Measurements from ENCODE around the gene DRAM1.
A peak's percentile ranks its signal among the peaks of the same experiment; 100 is the strongest.

The DRAM1 gene

DNA sequence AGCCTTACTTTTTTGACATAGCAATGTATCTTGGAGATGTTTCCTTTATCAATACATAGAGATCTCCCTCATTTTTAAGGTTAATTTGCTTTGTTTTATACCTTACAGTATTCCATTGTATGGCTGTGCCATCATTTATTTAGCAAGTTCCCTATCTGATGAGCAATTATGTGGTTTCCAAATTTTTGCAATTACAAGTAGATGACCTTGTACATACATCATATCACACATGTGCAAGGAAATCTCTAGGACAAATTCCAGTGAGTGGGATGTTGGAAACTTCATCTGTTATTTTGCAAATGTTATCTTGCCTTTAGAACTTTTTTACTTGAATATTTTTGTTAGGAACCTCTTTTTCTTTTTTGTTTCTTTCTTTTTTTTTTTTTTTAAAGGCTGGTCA is 49.7 kb downstream of the DRAM1 start:
- Histone ChIP-seq H2AK5ac (ENCODE audit: low read length, severe bottlenecking) (no peak overlapping the region), H3K4me3 (ENCODE audit: insufficient read depth in 1 of 2, low read depth in 1 of 2, low read length in 2 of 2) (no peak overlapping the region), H3K23ac (ENCODE audit: low read length in 2 of 2) (no peak overlapping the region), H3K14ac (ENCODE audit: low read length in 2 of 2) (no peak overlapping the region), H3K18ac (ENCODE audit: low read depth in 1 of 2, low read length in 2 of 2) (no peak overlapping the region), H3K27me3 (ENCODE audit: control insufficient read depth in 1 of 2, insufficient read depth in 1 of 2, low read length in 2 of 2) (no peaks in the 10 kb centered on the region), H3K4me2 (ENCODE audit: low read length, poor library complexity, severe bottlenecking) (no peak overlapping the region), H4K8ac (ENCODE audit: low read length) (no peak overlapping the region), H3K4me1 (ENCODE audit: control insufficient read depth, insufficient read depth, low read depth, low read length) (peaks cover 5% of the 10 kb centered on the region), H3K9me3 (ENCODE audit: control insufficient read depth, low read length) (no peaks in the 10 kb centered on the region), H2BK5ac (ENCODE audit: low read depth, low read length, poor library complexity, severe bottlenecking) (no peak overlapping the region), H2AFZ (ENCODE audit: low read depth, low read length) (no peak overlapping the region), H4K91ac (ENCODE audit: low read length) (no peak overlapping the region), H3K4ac (ENCODE audit: low read depth in 1 of 2, low read length in 2 of 2) (no peak overlapping the region), H3K27ac (ENCODE audit: low read length, poor library complexity, severe bottlenecking) (no peak overlapping the region), H3K79me1 (replicated peaks; ENCODE audit: low read length, poor library complexity, severe bottlenecking) (no peaks in the 10 kb centered on the region), H2BK120ac (ENCODE audit: low read depth, low read length) (no peak overlapping the region), H3K36me3 (ENCODE audit: control insufficient read depth in 1 of 2, insufficient read depth in 2 of 2, low read depth in 1 of 2, low read length in 2 of 2) (peaks cover 7 to 16% of the 10 kb centered on the region in 2 experiments), H2BK12ac (ENCODE audit: low read length in 2 of 2) (no peak overlapping the region), H2BK15ac (ENCODE audit: low read depth, poor library complexity, severe bottlenecking) (no peak overlapping the region), H3K9ac (ENCODE audit: low read length) (peak overlapping the region; percentile 12)
- DNase-seq, result peak; percentile 48

DNA sequence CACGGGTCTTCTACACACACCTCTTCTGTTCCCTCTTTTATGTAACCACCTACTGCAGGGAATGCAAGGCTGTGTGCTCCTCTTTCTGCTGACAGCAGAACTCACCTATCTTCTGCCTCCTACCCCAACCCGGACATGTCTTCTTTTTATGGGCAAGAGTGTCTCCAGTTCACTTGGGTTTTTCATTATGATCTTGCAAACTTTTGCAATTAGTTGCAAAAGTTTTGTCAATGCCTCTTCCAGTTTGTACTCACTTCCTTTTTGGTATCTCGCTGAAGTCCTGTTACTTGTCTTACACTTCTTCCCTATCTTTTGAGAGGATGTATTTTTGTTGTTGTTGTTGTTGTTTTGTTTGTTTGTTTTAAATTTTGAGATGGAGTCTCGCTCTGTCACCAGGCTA is 50.6 kb downstream of the DRAM1 start:
- peaks cover 5% of the 10 kb centered on the region for H3K4me1 ChIP-seq (ENCODE audit: control insufficient read depth, insufficient read depth, low read depth, low read length)
- H2AFZ ChIP-seq (ENCODE audit: low read depth, low read length), result no peak overlapping the region
- no peak overlapping the region for H2BK12ac ChIP-seq (ENCODE audit: low read length in 2 of 2)
- no peak overlapping the region for H3K4me2 ChIP-seq (ENCODE audit: low read length, poor library complexity, severe bottlenecking)
- no peak overlapping the region for H2BK15ac ChIP-seq (ENCODE audit: low read depth, poor library complexity, severe bottlenecking)
- 98% methylated on average over 3 of the region's 4 CpGs for WGBS
- no peak for DNase-seq
- H3K9me3 ChIP-seq (ENCODE audit: control insufficient read depth, low read length), result no peaks in the 10 kb centered on the region
- H4K8ac ChIP-seq (ENCODE audit: low read length), result no peak overlapping the region
- H3K18ac ChIP-seq (ENCODE audit: low read depth in 1 of 2, low read length in 2 of 2), result no peak overlapping the region
- H2BK120ac ChIP-seq (ENCODE audit: low read depth, low read length), result no peak overlapping the region
- H3K27me3 ChIP-seq (ENCODE audit: control insufficient read depth in 1 of 2, insufficient read depth in 1 of 2, low read length in 2 of 2), result no peaks in the 10 kb centered on the region
- no peak overlapping the region for H3K9ac ChIP-seq (ENCODE audit: low read length)
- H3K14ac ChIP-seq (ENCODE audit: low read length in 2 of 2), result no peak overlapping the region
- H2BK5ac ChIP-seq (ENCODE audit: low read depth, low read length, poor library complexity, severe bottlenecking), result no peak overlapping the region
- H3K23ac ChIP-seq (ENCODE audit: low read length in 2 of 2), result no peak overlapping the region
- H4K91ac ChIP-seq (ENCODE audit: low read length), result no peak overlapping the region
- peaks cover 0 to 6% of the 10 kb centered on the region in 2 experiments for H3K36me3 ChIP-seq (ENCODE audit: control insufficient read depth in 1 of 2, insufficient read depth in 2 of 2, low read depth in 1 of 2, low read length in 2 of 2)
- H3K79me1 ChIP-seq (replicated peaks; ENCODE audit: low read length, poor library complexity, severe bottlenecking), result no peaks in the 10 kb centered on the region
- H3K27ac ChIP-seq (ENCODE audit: low read length, poor library complexity, severe bottlenecking), result no peak overlapping the region
- H3K4ac ChIP-seq (ENCODE audit: low read depth in 1 of 2, low read length in 2 of 2), result no peak overlapping the region
- no peak overlapping the region for H2AK5ac ChIP-seq (ENCODE audit: low read length, severe bottlenecking)
- no peak overlapping the region for H3K4me3 ChIP-seq (ENCODE audit: insufficient read depth in 1 of 2, low read depth in 1 of 2, low read length in 2 of 2)

DNA sequence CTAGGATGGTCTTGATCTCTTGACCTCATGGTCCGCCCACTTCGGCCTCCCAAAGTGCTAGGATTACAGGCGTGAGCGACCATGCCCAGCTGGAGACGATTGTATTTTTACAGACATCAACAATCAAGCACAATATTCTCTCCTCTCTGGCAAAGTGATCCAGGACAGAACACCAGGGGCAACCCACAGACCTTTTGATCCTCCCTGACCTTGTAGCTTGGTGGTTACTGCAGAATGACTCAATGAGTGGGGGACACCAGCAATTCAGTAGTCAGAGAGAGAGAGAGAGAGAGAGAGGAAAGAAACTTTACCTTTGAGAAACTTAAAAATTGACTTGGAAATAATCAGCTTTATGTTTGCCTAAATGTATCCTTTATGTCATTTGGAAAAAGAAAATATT is 51.2 kb downstream of the DRAM1 start:
- Histone ChIP-seq H3K4me3 (ENCODE audit: insufficient read depth in 1 of 2, low read depth in 1 of 2, low read length in 2 of 2) (no peak overlapping the region), H3K79me1 (replicated peaks; ENCODE audit: low read length, poor library complexity, severe bottlenecking) (no peaks in the 10 kb centered on the region), H2AK5ac (ENCODE audit: low read length, severe bottlenecking) (no peak overlapping the region), H3K18ac (ENCODE audit: low read depth in 1 of 2, low read length in 2 of 2) (no peak overlapping the region), H3K4me2 (ENCODE audit: low read length, poor library complexity, severe bottlenecking) (no peak overlapping the region), H2BK15ac (ENCODE audit: low read depth, poor library complexity, severe bottlenecking) (peak overlapping the region; percentile 26), H3K4me1 (ENCODE audit: control insufficient read depth, insufficient read depth, low read depth, low read length) (peaks cover 5% of the 10 kb centered on the region), H4K91ac (ENCODE audit: low read length) (no peak overlapping the region), H3K27ac (ENCODE audit: low read length, poor library complexity, severe bottlenecking) (no peak overlapping the region), H3K14ac (ENCODE audit: low read length in 2 of 2) (no peak overlapping the region), H3K9me3 (ENCODE audit: control insufficient read depth, low read length) (no peaks in the 10 kb centered on the region), H2BK5ac (ENCODE audit: low read depth, low read length, poor library complexity, severe bottlenecking) (no peak overlapping the region), H3K23ac (ENCODE audit: low read length in 2 of 2) (no peak overlapping the region), H2AFZ (ENCODE audit: low read depth, low read length) (no peak overlapping the region), H3K27me3 (ENCODE audit: control insufficient read depth in 1 of 2, insufficient read depth in 1 of 2, low read length in 2 of 2) (no peaks in the 10 kb centered on the region), H4K8ac (ENCODE audit: low read length) (no peak overlapping the region), H3K4ac (ENCODE audit: low read depth in 1 of 2, low read length in 2 of 2) (no peak overlapping the region), H2BK120ac (ENCODE audit: low read depth, low read length) (no peak overlapping the region), H3K36me3 (ENCODE audit: control insufficient read depth in 1 of 2, insufficient read depth in 2 of 2, low read depth in 1 of 2, low read length in 2 of 2) (peaks cover 0 to under 1% of the 10 kb centered on the region in 2 experiments), H2BK12ac (ENCODE audit: low read length in 2 of 2) (no peak overlapping the region), H3K9ac (ENCODE audit: low read length) (no peak overlapping the region)
- DNase-seq, result no peak
- WGBS, result 88% methylated on average over 5 of the region's 5 CpGs

- H3K27me3 ChIP-seq (ENCODE audit: control insufficient read depth in 1 of 2, insufficient read depth in 1 of 2, low read length in 2 of 2), result no peaks in the 10 kb centered on the region
- no peak overlapping the region for H2BK12ac ChIP-seq (ENCODE audit: low read length in 2 of 2)
- H2BK120ac ChIP-seq (ENCODE audit: low read depth, low read length), result no peak overlapping the region
- H2AK5ac ChIP-seq (ENCODE audit: low read length, severe bottlenecking), result no peak overlapping the region
- peaks cover 5% of the 10 kb centered on the region for H3K4me1 ChIP-seq (ENCODE audit: control insufficient read depth, insufficient read depth, low read depth, low read length)
- no peak overlapping the region for H3K14ac ChIP-seq (ENCODE audit: low read length in 2 of 2)
- no peak overlapping the region for H3K23ac ChIP-seq (ENCODE audit: low read length in 2 of 2)
- no peak overlapping the region for H4K8ac ChIP-seq (ENCODE audit: low read length)
- no peak for DNase-seq
- no peaks in the 10 kb centered on the region for H3K79me1 ChIP-seq (replicated peaks; ENCODE audit: low read length, poor library complexity, severe bottlenecking)
- H3K4ac ChIP-seq (ENCODE audit: low read depth in 1 of 2, low read length in 2 of 2), result no peak overlapping the region
- H3K9me3 ChIP-seq (ENCODE audit: control insufficient read depth, low read length), result no peaks in the 10 kb centered on the region
- H3K27ac ChIP-seq (ENCODE audit: low read length, poor library complexity, severe bottlenecking), result no peak overlapping the region
- H3K4me2 ChIP-seq (ENCODE audit: low read length, poor library complexity, severe bottlenecking), result no peak overlapping the region
- no peak overlapping the region for H3K9ac ChIP-seq (ENCODE audit: low read length)
- no peak overlapping the region for H2BK5ac ChIP-seq (ENCODE audit: low read depth, low read length, poor library complexity, severe bottlenecking)
- no peak overlapping the region for H4K91ac ChIP-seq (ENCODE audit: low read length)
- H2AFZ ChIP-seq (ENCODE audit: low read depth, low read length), result no peak overlapping the region
- H3K36me3 ChIP-seq (ENCODE audit: control insufficient read depth in 1 of 2, insufficient read depth in 2 of 2, low read depth in 1 of 2, low read length in 2 of 2), result no peaks in the 10 kb centered on the region
- WGBS, result 94% methylated on average over 7 of the region's 11 CpGs
- H3K4me3 ChIP-seq (ENCODE audit: insufficient read depth in 1 of 2, low read depth in 1 of 2, low read length in 2 of 2), result no peak overlapping the region
- H3K18ac ChIP-seq (ENCODE audit: low read depth in 1 of 2, low read length in 2 of 2), result no peak overlapping the region
- H2BK15ac ChIP-seq (ENCODE audit: low read depth, poor library complexity, severe bottlenecking), result no peak overlapping the region
Observed at GRCh38 chr12:101929365-101930041, 52.1 kb downstream of the DRAM1 start.

All from mesenchymal stem cell (in vitro differentiated cells and primary cell).